ENCODE measurements around the gene IL5.

- no peak for TF ChIP-seq CTCF (IDR thresholded peaks at IDR 0.05)
- TF ChIP-seq POLR2A (IDR thresholded peaks at IDR 0.05), result no peak
Measured at GRCh38 chr5:132528021-132528420, 15.3 kb downstream of the IL5 start.
